IPS-18c (cell line): ENCODE data around the gene EIF3I.

Experiments used
- H3K4me3 ChIP-seq: 2 replicates; pipeline ENCODE4 v1.7.0; 2013; ENCODE audit warnings: low read depth, mild to moderate bottlenecking, low read length, moderate library complexity; ENCODE audit not compliant: insufficient read depth
- H3K9me3 ChIP-seq: one replicate; pipeline ENCODE4 v1.6.1; 2013; ENCODE audit warnings: mild to moderate bottlenecking, low read length, moderate library complexity; ENCODE audit not compliant: control insufficient read depth, insufficient read depth

The EIF3I gene

GRCh38 chr1:32274646-32275340 lies 52.6 kb downstream of the EIF3I start:
- peak overlapping the region; percentile 32 for H3K4me3 ChIP-seq

DNA sequence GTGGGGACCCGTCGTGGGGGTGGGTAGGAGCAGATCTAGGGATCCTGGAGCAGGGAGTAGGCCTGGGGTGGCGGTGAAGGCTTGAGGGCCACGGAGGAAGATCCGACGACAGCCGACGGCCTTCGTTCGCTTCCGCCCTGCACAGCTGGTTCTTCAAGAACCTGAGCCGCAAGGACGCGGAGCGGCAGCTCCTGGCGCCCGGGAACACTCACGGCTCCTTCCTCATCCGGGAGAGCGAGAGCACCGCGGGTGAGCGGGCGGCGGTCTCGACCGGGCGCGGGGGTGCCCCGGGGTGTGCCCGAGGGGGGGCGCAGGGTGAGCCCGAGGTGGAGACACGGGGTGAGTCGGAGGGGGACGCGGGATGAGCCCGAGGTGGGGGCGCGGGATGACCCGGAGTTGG lies 53.2 kb downstream of the EIF3I start:
- peak overlapping the region; percentile 28 for H3K4me3 ChIP-seq
- no peaks in the 10 kb centered on the region for H3K9me3 ChIP-seq

More at GRCh38 chr1:32274646-32275340, 52.6 kb downstream of the EIF3I start:
- H3K9me3 ChIP-seq, result no peaks in the 10 kb centered on the region

DNA sequence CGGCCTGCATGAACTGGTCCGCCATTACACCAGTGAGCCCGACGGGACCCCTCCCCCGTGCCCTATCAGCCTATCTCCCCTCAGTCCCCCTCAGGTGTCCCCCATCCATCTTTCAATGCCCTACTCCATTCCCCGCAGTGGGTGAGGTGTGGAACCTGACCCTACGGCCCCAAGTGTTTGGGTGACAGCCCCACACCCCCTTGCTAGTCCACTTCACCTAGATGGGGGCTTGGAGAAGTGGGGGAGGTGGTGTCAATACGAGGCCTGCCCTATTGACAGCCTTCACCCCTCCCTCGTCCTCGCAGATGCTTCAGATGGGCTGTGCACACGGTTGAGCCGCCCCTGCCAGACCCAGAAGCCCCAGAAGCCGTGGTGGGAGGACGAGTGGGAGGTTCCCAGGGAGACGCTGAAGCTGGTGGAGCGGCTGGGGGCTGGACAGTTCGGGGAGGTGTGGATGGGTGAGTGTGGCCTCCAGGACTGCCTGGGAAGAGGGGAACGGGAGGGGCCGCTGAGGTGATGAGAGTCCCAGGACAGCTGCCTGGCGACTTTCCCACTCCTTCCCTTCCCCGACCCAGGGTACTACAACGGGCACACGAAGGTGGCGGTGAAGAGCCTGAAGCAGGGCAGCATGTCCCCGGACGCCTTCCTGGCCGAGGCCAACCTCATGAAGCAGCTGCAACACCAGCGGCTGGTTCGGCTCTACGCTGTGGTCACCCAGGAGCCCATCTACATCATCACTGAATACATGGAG lies 54.0 kb downstream of the EIF3I start:
- Histone ChIP-seq H3K9me3 (no peaks in the 10 kb centered on the region), H3K4me3 (no peak overlapping the region)
